ENCODE data around the gene DCLK2.

The DCLK2 gene

GRCh38 chr4:150078041-150078578 is at the start of gene DCLK2:
DCLK2 (plus strand) TSS chr4:150078445; CDS start chr4:150079028, 583 bp downstream.
- no peak for FAIRE-seq
- DNase-seq (ENCODE audit: extremely low spot score, insufficient read length, low read depth), result no peak

DNA sequence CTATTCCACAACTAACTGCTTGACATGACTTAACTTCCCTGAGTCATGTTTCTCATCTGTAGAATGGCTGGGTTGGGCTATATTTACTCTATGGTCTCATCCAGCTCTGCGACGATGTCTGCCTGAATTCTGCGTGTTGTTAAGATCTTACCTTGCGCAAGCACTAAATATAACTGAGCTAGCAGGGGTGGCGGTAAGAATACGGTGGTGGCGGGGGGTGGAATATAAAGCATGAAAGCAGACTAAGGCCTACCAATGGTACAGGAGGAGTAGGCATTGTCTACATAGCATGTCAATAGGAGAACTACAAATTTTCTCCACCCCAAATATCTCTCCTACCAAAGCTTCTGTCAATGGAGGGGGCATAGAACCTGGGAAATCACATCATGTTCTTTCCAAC is 45.7 kb upstream of the DCLK2 start:
- DNase-seq (ENCODE audit: extremely low spot score, insufficient read length, low read depth), result no peak
- FAIRE-seq, result no peak

GRCh38 chr4:150033081-150033480 is 45.2 kb upstream of the DCLK2 start:
- DNase-seq (ENCODE audit: extremely low spot score, insufficient read length, low read depth) (no peak), FAIRE-seq (no peak)

DNA sequence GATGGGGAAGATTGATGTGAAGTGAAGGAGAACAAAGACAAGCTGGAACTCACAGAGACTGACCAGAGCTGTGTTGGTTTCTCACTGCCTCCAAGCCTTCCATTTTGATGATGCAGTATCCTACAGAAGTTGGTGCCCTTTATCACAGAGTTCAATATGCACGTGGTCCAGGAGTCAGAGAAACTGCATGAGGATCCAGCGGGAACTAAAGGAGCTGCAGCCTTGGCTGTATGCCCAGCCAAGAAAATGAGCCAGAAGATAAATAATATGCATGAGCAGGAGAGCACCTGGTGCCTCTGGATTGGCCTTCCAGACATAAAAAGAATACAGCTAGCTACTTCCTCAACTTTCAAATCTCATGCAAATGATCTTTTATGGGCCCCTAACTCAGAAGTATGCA is 44.3 kb upstream of the DCLK2 start:
- FAIRE-seq, result no peak
- no peak for DNase-seq (ENCODE audit: extremely low spot score, insufficient read length, low read depth)

DNA sequence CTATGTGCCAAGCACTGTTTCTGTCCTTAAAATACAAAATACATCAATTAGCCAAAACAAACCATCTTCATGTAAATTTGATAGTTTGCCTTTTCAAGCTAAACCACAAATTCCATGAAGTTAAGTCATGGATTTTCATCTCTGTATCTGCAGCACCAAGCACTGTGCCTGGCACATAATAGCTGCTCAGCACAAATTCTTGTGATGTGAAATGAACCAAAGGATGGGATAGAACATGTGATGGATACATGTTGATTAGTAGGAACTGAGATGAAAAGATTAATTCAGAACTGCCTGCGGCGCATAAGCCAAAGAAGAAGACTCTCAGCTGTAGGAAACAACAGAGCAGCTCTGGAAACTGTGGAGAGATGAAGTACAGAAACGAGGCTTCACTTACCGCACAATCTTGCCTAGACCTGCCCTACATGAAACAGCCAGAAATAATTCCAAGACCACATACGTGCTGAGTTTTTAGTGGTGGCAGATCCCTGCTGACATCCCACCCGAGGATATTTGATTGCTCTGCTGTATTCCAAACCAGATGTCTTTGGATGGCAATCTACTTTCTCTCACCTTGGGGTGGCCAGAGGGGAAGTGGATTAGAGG is 40.9 kb upstream of the DCLK2 start:
- DNase-seq (ENCODE audit: extremely low spot score, insufficient read length, low read depth) (no peak), FAIRE-seq (no peak)

DNA sequence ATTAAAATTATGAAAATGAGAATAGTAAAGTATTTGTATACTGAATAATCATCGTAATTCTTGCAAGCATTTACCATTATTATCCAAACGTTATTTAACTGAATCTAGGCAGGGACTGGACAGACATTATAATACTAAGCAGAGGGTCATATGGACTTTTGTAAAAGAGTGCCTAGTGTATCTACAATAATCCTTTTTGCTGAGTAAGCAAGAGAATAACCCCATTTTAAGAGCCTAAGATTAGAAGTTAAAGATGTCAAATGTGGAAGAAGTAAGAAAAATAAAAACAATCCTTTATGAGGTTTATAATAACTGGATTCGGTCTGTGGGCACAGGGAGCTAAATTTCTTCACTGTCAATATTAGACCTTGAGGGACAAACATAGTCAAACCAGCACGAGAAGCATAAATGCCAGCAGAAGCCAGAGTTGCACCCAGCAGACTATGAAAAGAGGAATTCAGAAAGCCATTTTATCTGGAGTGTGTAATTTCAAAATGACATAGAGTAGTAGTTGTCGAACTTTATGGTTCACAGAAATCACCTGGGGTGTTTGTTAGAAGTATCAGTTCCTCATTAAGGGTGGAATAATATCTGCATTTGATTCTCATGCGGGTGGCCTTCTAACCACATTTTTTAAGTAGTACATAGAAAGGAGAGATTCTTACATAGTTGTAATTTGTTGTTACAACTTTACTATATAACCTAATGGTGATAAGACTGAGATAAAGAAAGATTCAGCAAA is 39.7 kb upstream of the DCLK2 start:
- peak; percentile 7 for DNase-seq (ENCODE audit: extremely low spot score, insufficient read length, low read depth)
- peak; percentile 78 for FAIRE-seq

DNA sequence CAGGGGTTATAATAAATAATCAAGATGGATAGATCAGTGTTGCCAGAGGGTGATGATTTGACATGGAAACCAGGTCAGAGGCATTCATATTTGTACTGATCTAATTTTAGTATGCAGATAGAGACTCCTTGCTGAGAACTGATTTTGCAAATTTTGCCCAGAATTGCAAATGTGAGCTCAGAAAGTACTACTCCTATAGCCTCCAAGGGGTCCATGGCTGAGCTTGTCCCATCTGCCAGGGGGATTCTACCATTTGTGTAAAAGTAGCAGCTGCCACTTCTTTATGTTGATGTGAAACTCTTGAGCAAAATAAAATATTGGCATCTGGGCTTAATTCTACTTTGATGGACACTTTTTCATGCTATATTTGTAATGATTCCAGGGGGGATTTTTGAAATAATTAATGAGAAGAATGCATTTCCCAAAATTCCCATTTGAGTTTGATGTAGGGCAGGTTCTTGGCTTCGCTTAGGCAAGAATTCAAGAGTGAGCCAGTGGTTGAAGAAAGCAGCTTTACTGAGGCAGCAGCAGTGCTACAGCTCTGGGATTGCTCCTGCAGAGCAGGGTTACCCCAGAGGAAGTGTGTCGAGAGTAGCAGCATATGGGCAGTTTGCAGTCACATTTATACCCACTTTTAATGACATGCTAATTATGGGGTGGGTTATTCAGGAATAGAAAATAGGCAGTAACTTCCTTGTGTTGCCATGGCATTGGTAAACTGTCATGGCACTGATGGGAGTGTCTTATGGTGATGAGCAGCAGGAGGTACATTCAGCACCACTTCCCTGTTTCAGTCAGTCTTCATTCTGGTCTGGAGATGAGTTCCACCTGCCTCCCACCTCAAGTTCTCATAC is 38.7 kb upstream of the DCLK2 start:
- FAIRE-seq (no peak), DNase-seq (ENCODE audit: extremely low spot score, insufficient read length, low read depth) (no peak)

DNA sequence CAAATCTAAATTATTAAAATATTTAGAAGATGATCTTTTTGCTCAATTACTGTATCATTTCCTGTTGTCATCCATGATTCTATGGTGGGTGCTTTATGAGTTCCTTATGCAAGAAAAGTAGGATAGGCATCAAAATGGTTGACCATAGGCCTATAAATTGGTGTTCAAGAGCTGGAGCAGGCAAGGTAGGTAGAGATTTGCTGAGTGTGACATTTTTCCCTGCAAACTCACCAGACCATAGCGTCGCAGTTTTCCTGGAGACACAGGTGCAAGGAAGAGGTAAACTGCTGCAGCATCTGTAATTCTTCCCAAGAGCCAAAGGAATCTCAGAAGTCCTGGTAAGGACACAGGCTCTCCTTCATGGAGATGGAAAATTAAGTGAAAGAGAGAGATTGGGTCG is 33.7 kb upstream of the DCLK2 start:
- DNase-seq (ENCODE audit: extremely low spot score, insufficient read length, low read depth) (no peak), FAIRE-seq (no peak)

DNA sequence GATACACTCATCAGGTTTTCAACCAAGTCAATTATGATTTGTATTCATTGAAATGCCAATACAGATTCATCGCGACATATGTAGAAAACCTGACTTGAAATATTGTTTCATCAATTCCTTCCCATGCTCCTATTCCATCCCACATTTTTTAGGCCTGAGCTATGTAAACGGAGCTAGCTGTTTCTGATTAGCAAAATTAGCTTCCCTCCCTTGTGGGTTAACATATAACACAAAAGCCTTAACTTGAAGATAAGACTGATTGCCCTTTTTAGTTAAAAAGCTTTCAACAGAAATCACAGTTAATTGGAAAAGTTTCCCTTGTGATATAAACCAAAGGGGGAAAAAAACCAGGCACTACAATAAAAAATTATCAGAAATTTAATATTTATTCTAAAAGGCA is 32.8 kb upstream of the DCLK2 start:
- FAIRE-seq (no peak), DNase-seq (ENCODE audit: extremely low spot score, insufficient read length, low read depth) (no peak)

DNA sequence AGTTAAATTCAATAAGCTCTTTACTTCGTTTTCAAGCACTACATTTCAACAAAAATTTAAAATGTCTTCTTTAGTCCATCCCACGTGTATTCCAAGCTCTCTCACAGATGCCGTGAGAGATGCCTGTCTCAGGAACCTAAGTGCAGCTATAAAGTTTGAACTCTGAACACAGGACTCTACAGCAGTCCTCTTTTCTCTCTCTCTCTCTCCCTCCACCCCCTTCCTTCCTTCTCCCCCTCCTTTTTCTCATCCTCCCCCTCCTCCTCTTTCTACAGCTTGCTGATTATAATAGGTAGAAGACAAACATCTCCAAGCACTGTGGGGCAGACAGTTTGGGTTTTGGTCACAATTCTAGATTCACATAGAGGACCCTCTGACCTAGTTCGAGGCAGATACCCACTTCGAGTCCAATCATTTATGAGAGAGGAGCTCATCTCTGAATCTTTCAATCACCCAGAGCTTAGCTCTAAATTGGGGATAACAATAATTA is 31.5 kb upstream of the DCLK2 start:
- FAIRE-seq (no peak), DNase-seq (ENCODE audit: extremely low spot score, insufficient read length, low read depth) (no peak)

GRCh38 chr4:150047546-150047945 is 30.7 kb upstream of the DCLK2 start:
- DNase-seq (ENCODE audit: extremely low spot score, insufficient read length, low read depth) (no peak), FAIRE-seq (no peak)

- no peak for FAIRE-seq
These were observed 28.6 kb upstream of the DCLK2 start for GRCh38 chr4:150049682-150050081.

DNA sequence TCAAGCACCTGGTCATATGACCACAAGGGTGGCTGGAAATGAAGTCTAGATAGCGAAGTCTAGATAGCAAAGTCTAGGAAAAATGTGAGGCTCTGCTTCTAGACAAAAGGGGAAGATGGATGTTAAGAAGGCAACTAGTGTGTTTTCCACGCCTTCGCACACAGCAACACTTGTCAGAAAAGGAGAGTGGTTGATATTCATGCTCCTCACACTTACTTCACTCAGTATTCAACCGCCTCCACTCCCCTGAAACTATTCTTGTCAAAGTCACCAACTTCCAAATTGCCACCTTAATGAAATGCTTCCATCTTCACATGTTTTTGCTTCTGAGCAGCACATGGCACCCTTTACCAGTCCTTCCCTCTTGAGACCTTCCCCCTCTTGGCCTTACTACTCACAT is 27.7 kb upstream of the DCLK2 start:
- FAIRE-seq (no peak), DNase-seq (ENCODE audit: extremely low spot score, insufficient read length, low read depth) (no peak)

More at GRCh38 chr4:150049682-150050081, 28.6 kb upstream of the DCLK2 start:
- DNase-seq (ENCODE audit: extremely low spot score, insufficient read length, low read depth), result no peak

DNA sequence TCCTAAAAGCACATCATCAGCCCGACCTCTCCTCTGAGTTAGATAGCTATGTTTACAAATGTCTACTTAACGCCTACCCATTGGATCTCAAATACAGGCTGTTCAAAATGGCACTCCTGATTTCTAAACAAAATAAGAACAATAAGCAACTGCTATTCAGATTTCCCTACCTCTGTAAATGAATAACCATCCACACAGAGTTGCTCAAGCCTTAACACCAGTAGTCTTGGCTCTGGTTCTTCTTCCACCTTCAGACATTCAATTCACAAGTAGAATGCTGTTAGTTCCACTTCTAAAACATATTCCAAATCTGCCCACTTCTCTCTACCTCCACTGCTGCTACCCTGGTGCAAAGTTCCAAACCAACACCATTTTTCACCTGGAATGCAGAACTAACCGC is 27.1 kb upstream of the DCLK2 start:
- FAIRE-seq (no peak), DNase-seq (ENCODE audit: extremely low spot score, insufficient read length, low read depth) (no peak)

DNA sequence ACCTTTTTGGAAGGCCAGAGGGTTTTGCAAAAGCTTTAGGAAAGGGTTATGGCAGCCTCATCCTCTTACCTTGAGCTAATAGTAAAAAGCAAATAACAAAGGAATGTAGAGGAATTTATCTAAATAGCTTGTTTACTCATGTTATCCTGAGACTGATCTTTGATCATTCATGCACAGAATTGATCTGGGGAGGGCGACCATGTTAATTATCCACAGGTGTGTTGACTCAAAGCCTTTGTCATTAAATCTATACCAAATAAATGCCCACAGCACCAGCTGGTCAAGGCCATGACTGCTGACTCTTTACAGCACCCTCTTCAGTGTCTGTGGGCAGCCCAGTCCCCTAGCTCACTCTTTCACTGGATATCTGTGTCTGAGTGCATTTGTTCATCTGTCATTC is 22.8 kb upstream of the DCLK2 start:
- FAIRE-seq, result no peak
- no peak for DNase-seq (ENCODE audit: extremely low spot score, insufficient read length, low read depth)

GRCh38 chr4:150056569-150056968 is 21.7 kb upstream of the DCLK2 start:
- DNase-seq (ENCODE audit: extremely low spot score, insufficient read length, low read depth), result no peak
- no peak for FAIRE-seq

DNA sequence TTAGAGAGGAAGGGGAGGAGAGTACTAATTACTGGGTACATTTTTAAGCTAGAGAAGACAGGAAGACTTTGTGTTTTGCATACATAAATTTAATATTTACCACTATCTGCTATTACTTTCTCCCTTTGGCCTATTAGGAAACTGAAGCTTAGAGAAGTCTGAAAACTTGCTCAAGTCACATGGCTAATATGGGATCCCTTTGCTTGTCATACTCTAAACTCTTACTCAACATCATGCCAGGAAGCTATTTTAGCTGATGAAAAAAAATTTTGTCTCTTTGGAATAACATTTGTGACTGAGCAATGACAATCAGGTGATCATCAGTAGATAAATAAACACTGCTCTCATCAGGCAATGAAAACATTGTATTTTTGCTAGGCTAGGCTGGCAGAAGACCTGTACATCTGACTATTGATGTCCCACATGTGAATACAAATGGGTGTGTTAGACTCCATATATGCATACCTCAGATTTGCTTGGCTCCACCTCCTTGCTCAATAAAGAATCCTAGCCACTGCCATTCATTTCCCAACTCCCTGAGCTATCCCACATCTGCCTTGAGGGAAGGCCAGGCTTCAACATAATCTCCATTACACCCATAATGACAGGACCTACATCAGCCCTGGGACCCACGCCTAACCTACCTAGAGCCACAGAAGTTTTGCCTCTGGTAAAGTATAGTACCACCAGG is 17.0 kb upstream of the DCLK2 start:
- no peak for FAIRE-seq
- DNase-seq (ENCODE audit: extremely low spot score, insufficient read length, low read depth), result no peak

- no peak for FAIRE-seq
- DNase-seq (ENCODE audit: extremely low spot score, insufficient read length, low read depth), result no peak
These were observed 15.1 kb upstream of the DCLK2 start for GRCh38 chr4:150063128-150063527.

DNA sequence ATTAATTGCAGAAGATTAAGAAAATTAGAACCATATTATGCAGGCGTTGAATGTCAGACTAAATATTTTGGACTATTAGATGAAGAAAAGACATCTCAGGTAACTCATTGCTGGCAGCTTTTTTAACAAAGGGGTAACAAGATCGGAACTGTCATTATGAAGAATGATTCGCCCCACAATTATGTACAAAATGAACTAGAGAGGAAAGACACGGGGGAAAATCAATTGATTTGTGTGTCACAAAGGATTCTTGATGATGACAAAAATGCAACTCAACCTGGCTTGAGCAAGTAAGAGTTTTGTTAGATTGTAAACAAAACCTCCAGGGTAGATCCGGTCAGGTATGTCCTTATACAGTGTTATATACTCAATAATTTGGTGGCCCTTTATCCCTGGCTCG is 12.5 kb upstream of the DCLK2 start:
- DNase-seq (ENCODE audit: extremely low spot score, insufficient read length, low read depth), result no peak
- FAIRE-seq, result no peak

- DNase-seq (ENCODE audit: extremely low spot score, insufficient read length, low read depth) (no peak), FAIRE-seq (no peak)
These were observed 10.4 kb upstream of the DCLK2 start for GRCh38 chr4:150067859-150068258.
